Suppressor macrophage (primary cell): ENCODE results near the gene DPM1.

Source experiments
- DNase-seq, 4 experiments: peaks; one replicate each; pipeline ENCODE4 v3.0.0-alpha.2; 2020 to 2022

DPM1 gene

DNA sequence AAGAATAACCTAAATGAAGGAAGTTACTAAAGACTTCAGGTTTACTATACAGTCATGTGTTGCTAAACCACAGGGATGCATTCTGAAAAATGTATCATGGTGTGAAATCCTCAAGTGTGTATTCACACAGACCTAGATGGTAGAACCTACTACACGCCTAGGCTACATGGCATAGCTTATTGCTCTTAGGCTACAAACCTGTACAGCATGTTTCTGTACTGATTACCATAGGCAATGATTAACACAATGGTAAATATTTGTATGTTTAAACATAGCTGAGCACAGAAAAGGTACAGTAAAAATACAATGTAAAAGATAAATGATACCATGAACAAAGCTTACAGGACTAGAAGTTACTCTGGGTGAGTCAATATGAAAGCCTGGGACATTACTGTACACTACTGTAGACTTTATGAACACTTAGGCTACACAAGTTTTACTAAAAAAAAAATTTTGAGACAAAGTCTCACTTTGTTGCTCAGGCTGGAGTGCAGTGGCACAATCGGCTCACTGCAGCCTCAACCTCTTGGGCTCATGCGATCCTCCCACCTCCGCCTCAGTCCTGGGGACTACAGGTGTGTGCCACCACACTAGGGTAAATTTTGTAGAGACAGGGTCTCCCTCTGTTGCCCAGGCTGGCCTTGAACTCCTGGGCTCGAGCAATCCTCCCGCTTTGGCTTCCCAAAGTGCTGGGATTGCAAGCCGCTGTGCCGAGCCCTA lies 63.1 kb downstream of the DPM1 start:
- DNase-seq: no peak

DNA sequence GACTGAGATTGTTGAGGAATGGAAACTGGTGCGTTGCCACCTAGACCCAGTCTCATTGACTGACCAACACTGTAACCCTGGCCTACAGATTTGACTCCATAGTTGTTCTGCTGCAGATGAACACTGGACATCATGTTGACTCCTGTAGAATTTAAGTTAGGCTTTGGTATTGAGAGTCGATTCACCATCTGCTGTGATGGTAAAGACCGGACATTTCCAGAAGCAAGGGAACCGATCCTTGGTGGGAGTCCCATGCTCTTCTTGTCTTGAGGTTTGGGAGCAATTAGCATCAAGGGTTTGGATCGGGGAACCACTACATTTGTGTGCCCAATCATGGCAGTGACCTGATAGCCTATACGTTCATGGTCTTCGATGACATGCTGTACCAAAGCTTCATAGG lies 64.7 kb downstream of the DPM1 start:
- no peak for DNase-seq

DNA sequence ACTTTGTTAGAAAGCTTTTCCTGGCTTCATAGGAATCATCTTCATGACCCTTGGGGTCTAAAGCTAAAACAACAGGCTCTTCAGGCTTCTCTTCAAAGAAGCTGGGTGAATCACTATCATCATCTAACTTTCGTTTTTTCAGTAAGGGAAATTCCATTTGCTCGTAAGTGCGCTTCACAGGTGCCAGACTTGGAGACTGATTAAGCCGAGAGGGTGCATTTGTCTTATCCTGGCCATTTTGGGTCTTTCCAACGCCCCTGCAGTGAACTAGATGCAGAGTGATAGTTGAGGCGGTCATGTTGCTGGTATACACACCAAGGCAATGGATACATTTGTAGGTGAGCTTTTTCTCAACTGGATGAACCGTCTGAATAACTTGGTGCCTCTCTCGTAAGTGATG lies 65.9 kb downstream of the DPM1 start:
- no peak for DNase-seq

DNA sequence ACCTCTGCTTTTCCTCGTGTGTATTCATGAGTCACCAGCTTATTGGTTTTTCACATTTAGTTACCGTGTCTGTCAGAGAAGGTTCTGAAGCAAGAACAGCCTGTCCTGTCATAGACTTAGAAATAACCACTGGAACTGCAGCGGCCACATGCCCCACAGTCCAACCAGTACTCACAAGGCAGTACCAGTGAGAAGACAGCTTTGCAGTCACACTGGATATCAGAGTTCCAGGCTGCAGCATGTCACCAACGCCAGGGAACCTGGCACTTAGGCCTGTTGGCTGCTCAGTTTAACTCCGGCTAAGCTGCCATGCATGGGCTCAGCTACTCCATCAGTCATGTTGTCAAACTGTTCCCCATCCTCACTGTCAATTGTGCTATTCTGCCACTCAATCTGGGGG lies 67.2 kb downstream of the DPM1 start:
- no peak for DNase-seq

DNA sequence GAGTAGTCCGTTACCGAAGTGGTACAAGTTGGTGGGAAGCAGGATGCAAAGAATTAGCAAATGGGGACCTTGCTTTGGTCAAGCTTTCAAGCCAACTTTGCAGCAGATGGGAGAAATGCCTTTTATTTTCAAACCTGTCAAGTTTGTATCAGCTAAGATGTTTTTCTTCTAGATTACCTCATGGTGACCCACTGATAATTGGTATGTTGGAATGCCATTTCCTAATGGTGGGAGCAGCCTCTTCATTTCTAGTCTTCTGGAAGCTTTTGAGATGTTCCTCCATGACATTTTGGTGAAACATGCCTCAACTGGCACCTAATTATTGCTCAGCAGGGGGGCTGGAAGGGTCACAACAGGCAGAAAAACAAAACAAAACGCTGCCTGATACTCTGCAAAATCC lies 70.8 kb downstream of the DPM1 start:
- no peak for DNase-seq

DNA sequence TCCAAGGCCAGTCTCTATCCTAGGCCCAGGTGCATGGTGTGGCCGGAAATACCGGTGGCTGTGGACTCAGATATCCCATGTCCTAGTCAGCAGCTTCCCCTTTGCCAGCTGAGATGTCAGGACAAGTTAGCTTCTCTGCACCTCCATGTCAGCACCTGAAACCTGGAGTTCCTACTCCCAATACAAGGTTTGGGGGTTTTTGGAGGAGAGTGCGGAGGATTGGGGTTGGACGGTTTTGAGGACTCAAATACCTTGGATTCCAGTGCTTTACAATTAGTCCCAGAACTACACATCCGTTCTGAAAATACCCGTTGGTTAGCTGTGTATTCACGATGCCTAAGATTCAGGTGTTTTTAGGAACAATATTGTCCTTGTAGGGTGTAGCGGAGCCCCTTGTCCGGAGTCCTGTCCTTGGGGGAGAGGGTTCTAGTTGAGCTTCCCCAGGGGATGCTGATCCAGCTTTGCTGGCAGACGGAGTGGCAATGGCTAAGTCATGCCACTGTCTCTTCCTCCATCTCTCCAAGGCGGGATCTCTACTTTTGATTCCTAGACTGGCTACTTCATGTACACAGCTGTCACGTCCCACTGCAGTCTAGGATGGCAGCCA lies 72.0 kb downstream of the DPM1 start:
- DNase-seq: no peak

DNA sequence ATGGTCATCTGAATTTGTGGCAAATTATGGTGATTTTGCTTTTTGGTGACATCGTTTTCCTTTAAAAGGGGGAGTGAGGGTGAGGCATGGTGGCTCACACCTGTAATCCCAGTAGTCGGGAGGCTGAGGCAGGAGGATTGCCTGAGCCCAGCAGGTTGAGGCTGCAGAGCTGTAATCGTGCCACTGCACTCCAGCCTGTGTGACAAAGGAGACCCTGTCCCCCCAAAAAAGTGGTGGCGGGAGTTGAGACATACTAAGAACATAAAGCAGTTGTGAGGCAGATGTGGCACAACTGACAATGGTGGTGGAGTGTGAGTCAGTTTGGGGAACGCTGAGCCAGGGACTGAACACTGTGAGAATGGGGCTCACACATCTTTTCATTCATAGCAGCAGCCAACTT lies 72.6 kb downstream of the DPM1 start:
- no peak for DNase-seq

DNA sequence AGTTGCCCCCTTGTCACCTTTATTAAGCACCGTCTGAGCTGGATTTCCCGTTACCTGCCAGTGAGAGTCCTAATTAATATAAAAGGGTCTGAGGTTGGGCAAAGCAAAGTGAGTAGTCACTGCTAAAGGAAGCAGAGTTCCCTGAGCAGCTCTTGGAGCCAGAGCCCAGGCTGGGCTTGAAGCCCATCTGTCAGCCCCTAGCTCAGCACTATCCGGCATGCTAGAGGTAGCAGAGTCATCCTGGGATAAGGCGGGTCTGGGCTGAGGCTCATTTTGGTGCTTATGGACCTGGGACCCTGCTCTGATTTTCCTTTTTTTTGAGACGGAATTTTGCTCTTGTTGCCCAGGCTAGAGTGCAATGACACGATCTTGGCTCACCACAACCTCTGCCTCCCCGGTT lies 73.3 kb downstream of the DPM1 start:
- no peak for DNase-seq
